HG03108 (cell line): Measurements from ENCODE around the gene TGM1.
"Not testable (repeated sequence)": the region's sequence is repeated elsewhere in the genome, so short reads cannot be mapped to it uniquely, and the experiment has no call there.

Source experiments
- ATAC-seq: cut with Tn5 transposase; IDR thresholded peaks from one replicate; pipeline ENCODE4 v1.9.1; 2021; ENCODE audit warnings: moderate library complexity; ENCODE audit not compliant: unreplicated experiment

The TGM1 gene

GRCh38 chr14:24234095-24235005, 28.6 kb downstream of the TGM1 start:
- no peak for ATAC-seq

- ATAC-seq: no peak
These were observed 29.5 kb downstream of the TGM1 start for GRCh38 chr14:24233538-24233866.

- ATAC-seq: peak; percentile 37
These were observed 30.1 kb downstream of the TGM1 start, which contains the start of gene GMPR2 for GRCh38 chr14:24232645-24233537. Gene GMPR2, plus strand, starts transcription at chr14:24232929. Its CDS starts 325 bp downstream, at chr14:24233254.

DNA sequence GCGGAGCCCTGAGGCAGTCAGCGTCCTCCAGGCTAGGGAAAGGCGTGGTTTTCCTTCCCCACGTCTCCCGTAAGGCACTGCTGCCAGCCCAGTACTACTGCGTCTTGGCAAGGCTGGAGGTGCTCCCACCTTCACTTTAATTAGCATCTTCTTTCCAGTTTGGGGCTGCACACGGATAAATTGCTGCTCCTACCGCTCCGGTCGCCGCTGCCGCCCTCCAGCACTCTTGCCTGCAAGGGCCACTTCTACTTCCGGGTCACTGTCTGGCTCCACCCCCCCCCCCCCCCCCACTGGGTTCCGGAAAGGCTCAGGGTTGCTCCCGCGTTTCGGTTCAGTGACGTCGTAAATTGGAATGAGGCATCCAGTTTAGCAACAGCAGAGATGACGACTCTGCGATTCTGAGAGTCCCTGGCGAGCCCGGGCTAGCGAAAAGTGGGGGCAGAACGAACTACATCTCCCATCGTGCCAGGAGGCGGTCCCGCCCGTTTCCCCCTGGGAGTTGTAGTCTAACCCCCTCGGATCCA, 30.8 kb downstream of the TGM1 start, which contains the start of gene NEDD8:
TSS of gene NEDD8 (minus strand) at position 247 of the 524 bp plus-strand sequence. CDS start at position 147, 100 bp downstream.
- peak; percentile 74 for ATAC-seq

GRCh38 chr14:24231263-24232120, 31.5 kb downstream of the TGM1 start:
- ATAC-seq: no peak

DNA sequence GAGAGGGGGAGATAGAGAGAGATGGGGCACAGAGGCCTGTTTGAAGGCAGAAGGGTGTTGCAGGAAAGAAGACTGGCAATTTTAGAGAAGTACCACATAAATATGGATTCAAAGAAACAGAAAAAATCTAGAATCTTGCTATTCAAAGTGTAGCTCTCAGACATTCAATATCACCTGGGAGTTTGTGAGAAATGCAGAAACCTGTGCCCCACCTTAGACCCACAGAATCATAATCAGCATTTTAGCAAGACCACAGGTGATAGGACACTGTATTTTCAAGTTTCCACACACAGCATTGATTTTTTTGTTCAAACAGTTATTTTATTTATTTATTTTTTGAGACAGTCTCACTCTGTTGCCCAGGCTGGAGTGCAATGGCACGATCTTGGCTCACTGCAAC, 34.1 kb downstream of the TGM1 start:
- no peak for ATAC-seq

GRCh38 chr14:24226473-24226872, 36.5 kb downstream of the TGM1 start:
- no peak for ATAC-seq

DNA sequence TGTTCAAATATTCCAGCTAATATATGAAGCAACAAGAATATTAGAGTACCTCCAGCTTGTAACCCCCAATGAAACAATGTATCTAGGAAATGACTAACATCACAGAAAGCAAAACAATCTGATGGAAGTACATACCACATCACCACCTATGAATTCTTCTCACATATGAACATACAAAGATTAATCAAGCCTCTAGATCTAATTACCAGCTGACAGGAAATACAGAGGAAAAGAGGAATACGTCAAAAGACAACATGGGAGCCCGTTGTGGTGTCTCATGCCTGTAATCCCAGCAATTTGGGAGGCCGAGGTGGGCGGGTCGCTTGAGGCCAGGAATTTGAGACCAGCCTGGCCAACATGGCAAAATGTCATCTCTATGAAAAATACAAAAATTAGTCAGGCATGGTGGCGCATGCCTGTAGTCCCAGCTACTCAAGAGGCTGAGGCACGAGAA, 38.3 kb downstream of the TGM1 start:
- no peak for ATAC-seq

- ATAC-seq: not testable (repeated sequence)
These were observed 40.0 kb downstream of the TGM1 start for GRCh38 chr14:24222987-24223386.

GRCh38 chr14:24219521-24219920, 43.5 kb downstream of the TGM1 start:
- no peak for ATAC-seq

DNA sequence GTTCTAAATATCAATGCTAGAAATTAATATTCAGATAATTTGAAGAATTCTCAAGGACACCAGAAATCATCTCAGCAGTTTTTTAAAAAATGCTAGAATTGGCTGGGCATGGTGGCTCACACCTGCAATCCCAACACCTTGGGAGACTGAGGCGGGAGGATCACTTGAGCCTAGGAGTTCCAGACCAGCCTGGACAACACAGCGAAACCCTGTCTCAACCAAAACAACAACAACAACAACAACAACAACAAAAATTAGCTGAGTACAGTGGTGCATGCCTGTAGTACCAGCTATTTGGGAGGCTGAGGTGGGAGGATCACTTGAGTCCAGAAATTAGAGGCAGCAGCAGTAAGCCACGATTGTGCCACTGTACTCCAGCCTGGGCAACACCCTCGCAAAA, 43.9 kb downstream of the TGM1 start:
- ATAC-seq: no peak

GRCh38 chr14:24216876-24217275, 46.1 kb downstream of the TGM1 start:
- ATAC-seq: not testable (repeated sequence)

- ATAC-seq: no peak
These were observed 46.7 kb downstream of the TGM1 start for GRCh38 chr14:24216345-24216699.

- peak; percentile 62 for ATAC-seq
These were observed 47.3 kb downstream of the TGM1 start, which contains the start of gene MDP1 for GRCh38 chr14:24215495-24216344. Gene MDP1, minus strand, starts transcription at chr14:24216066. Its CDS starts 111 bp downstream, at chr14:24215955.

DNA sequence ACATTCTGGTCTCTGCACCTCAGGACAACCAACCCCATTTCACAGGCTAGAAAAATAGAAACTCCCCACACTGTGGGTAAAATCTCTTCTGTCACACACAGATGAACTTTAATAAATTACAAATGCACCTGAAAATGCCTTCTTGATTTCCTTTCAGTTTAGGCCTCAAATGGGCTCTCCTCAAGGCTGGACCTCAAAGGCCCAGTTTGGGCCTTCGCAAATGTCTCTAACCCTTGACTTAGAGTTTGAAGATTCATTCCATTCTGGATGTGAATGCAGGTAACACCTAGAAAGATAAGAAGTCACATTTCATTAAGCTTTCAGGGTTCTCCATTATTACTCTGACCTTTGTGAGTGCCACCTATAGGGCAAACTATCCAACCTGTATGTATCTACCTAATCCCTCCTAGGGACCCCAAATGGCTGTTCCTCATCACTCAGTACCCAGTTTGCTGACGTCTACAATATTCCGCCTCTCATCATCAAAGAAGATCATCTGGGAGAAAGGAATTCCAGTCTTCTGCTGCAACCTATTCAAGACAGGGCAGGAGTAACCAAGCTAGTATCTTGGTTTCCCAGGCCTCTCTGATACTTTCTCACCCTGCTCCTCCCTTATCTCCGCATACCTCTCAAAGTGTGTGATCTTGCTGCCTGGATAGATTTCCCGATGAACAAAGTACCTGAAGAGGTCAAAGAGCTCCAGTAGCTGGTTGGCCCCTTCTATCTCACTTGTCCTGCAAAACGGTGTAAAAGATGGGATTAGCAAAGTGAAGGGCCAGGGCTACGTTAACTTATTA, 48.9 kb downstream of the TGM1 start:
- no peak for ATAC-seq

DNA sequence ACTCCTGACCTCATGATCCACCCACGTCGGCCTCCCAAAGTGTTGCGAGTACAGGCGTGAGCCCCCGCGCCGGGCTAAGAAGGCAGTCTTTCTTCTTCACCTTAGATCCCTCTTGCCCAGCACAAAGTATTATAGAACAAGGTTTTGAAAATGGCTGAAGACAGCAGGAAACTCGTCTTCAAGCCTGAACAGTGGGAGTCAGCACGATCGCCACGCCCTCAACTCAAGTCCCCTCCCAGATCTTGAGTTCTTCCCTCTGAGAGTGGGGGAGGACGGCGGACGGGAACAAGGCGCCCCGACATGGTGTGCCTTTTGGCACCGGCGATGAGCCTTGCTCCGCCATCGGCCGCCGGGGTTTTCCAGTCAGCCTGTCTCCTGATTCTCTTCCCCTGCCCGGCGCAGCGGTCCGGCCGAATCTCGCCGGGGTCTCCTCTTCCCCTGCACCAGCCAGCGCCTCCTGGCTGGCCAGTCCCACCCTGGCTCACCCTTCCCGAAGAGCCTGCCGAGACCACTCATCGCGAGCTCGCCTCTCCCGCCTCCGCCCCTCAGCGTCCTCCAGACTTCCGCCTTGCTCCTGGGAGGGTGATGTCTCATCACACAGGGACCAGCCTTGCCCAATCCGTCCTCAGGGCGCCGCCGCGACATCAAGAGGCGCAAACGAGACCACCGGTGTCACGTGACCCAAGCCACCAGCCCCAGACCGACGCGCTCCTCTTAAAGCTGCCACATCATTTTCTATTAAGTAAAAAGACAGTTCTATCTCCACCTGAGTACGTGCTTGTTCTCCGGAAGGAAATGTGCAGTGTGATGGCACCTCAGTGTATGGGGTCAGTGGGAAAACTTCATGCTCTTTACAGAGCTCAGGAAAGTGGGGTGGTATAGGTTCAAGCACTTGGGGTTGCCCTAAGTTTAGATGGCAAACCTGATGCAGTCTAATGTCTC, 49.8 kb downstream of the TGM1 start, which contains the start of gene CHMP4A:
TSS of gene CHMP4A (minus strand) at position 565 of the 942 bp plus-strand sequence. CDS start at position 516, 49 bp downstream.
- ATAC-seq: peak; percentile 80

DNA sequence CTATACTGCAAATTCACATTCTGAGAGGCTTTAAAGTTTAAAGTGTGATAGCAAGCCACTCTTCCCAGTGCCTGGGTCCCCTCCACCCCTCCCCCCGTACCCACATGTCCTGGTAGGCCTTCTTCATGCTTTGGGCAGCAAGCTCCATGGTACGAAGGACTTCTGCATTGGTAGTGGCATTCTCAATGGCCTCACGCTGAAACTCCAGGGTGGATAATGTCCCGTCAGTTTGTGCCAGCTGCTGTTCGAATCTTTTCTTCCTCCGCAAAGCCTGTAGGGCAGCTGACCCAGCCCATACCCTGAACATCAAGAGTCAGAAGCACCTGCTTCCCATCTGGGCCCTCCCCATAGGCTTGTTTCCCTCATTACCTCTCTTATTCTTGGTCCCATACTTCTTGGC, 51.7 kb downstream of the TGM1 start:
- no peak for ATAC-seq
